IMR-90 (cell line): ENCODE results near the gene SYNE1. TPM values are rescaled to one million over a fixed set of nuclear protein-coding genes. Genes with fewer than 3 reads are reported as not detected.

Source experiments
- ATAC-seq: fragments of 200-7000 bp; cut with Tn5 transposase; 2 replicates; pipeline ENCODE4 v1.9.1; 2020; ENCODE audit warnings: low read depth, mild to moderate bottlenecking, moderate library complexity
- BruUV-seq: library from RNA; stranded (reverse); fragments of 400-500 nt; replicated peaks from 2 replicates; lab custom pipeline; 2021; lab: Mats Ljungman, UMichigan
- CTCF ChIA-PET: fragments of 300-600 bp; formaldehyde crosslinking; extraction: SDS; loops from one replicate; lab custom pipeline; 2021; ENCODE audit warnings: antibody characterized with exemption; lab: Yijun Ruan, JAX
- POLR2A ChIA-PET: fragments of 300-600 bp; sonication (Branson Sonifier 250); formaldehyde crosslinking; loops from one replicate; lab custom pipeline; 2022; ENCODE audit warnings: antibody characterized with exemption; ENCODE audit not compliant: unreplicated experiment; lab: Charles Lee
- DNase-seq: peaks from one replicate; pipeline ENCODE4 v3.0.0; 2013
- H2AFZ ChIP-seq: replicated peaks from 2 replicates; pipeline ENCODE3; 2013; ENCODE audit warnings: low read length, mild to moderate bottlenecking; ENCODE audit not compliant: poor library complexity
- H2AK5ac ChIP-seq: 2 replicates; pipeline ENCODE4 v1.6.1; 2013; ENCODE audit warnings: low read depth, low read length, inconsistent platforms
- H2AK9ac ChIP-seq: replicated peaks from 2 replicates; pipeline ENCODE3; 2013; ENCODE audit warnings: mild to moderate bottlenecking, low read depth, low read length, moderate library complexity; ENCODE audit not compliant: poor library complexity
- H2BK120ac ChIP-seq: 2 replicates; pipeline ENCODE4 v1.6.1; 2013; ENCODE audit warnings: low read depth, low read length, inconsistent platforms
- H2BK15ac ChIP-seq: 3 replicates; pipeline ENCODE4 v1.6.1; 2013; ENCODE audit warnings: low read depth, low read length, inconsistent platforms
- H2BK20ac ChIP-seq: 2 replicates; pipeline ENCODE4 v1.6.1; 2013; ENCODE audit warnings: low read depth, mild to moderate bottlenecking, inconsistent platforms, low read length, moderate library complexity
- H2BK5ac ChIP-seq: 2 replicates; pipeline ENCODE4 v1.6.1; 2013; ENCODE audit warnings: mild to moderate bottlenecking, low read depth, low read length, inconsistent platforms; ENCODE audit not compliant: poor library complexity, severe bottlenecking
- H3K14ac ChIP-seq: replicated peaks from 2 replicates; pipeline ENCODE4 v1.6.1; 2013; ENCODE audit warnings: low read depth, low read length, inconsistent platforms
- H3K18ac ChIP-seq: 2 replicates; pipeline ENCODE4 v1.6.1; 2013; ENCODE audit warnings: low read depth, low read length, control low read depth
- H3K23ac ChIP-seq: 2 replicates; pipeline ENCODE4 v1.6.1; 2013; ENCODE audit warnings: low read depth, low read length, inconsistent platforms
- H3K27ac ChIP-seq: 2 replicates; pipeline ENCODE4 v1.5.1; 2013; ENCODE audit warnings: mild to moderate bottlenecking, control low read depth, low read length; ENCODE audit not compliant: insufficient read depth
- H3K27me3 ChIP-seq: 2 replicates; pipeline ENCODE4 v1.6.1; 2013; ENCODE audit warnings: low read length; ENCODE audit not compliant: control insufficient read depth, insufficient read depth
- H3K36me3 ChIP-seq: 2 replicates; pipeline ENCODE4 v1.6.1; 2013; ENCODE audit warnings: low read length, mixed read lengths; ENCODE audit not compliant: control insufficient read depth, insufficient read depth
- H3K4ac ChIP-seq: 2 replicates; pipeline ENCODE4 v1.6.1; 2013; ENCODE audit warnings: low read depth, low read length, inconsistent platforms
- H3K4me1 ChIP-seq: 2 replicates; pipeline ENCODE4 v1.6.1; 2013; ENCODE audit warnings: low read length, mixed read lengths; ENCODE audit not compliant: control insufficient read depth, insufficient read depth
- H3K4me2 ChIP-seq: 2 replicates; pipeline ENCODE4 v1.6.1; 2013; ENCODE audit warnings: low read depth, mild to moderate bottlenecking, control low read depth, low read length, moderate library complexity
- H3K4me3 ChIP-seq: 2 replicates; pipeline ENCODE4 v1.5.1; 2013; ENCODE audit warnings: low read depth, mild to moderate bottlenecking, control low read depth, low read length, moderate library complexity; ENCODE audit not compliant: insufficient read depth
- H3K56ac ChIP-seq: 2 replicates; pipeline ENCODE4 v1.6.1; 2013; ENCODE audit warnings: low read length, inconsistent platforms; ENCODE audit not compliant: insufficient read depth; ENCODE audit errors: extremely low read depth
- H3K79me1 ChIP-seq, 2 experiments: 2 replicates each; pipeline ENCODE4 v1.6.1; 2013; ENCODE audit warnings: low read length in 2 of 2, inconsistent platforms in 1 of 2, low read depth in 1 of 2
- H3K9ac ChIP-seq: 2 replicates; pipeline ENCODE4 v1.6.1; 2013; ENCODE audit warnings: low read depth, low read length, control low read depth
- H3K9me1 ChIP-seq: 2 replicates; pipeline ENCODE4 v1.6.1; 2013; ENCODE audit warnings: low read length, inconsistent platforms; ENCODE audit not compliant: insufficient read depth
- H3K9me3 ChIP-seq: 2 replicates; pipeline ENCODE4 v1.6.1; 2013; ENCODE audit warnings: low read length; ENCODE audit not compliant: control insufficient read depth, insufficient read depth
- H4K20me1 ChIP-seq: 2 replicates; pipeline ENCODE4 v1.6.1; 2013; ENCODE audit warnings: low read length, inconsistent platforms; ENCODE audit not compliant: insufficient read depth
- H4K5ac ChIP-seq: 2 replicates; pipeline ENCODE4 v1.6.1; 2013; ENCODE audit warnings: mild to moderate bottlenecking, low read depth, low read length, control low read depth
- H4K8ac ChIP-seq, 2 experiments: 2 replicates each; pipeline ENCODE4 v1.6.1; 2013; ENCODE audit warnings: low read depth in 2 of 2, low read length in 2 of 2, control low read depth in 1 of 2, inconsistent platforms in 1 of 2
- H4K91ac ChIP-seq: 2 replicates; pipeline ENCODE4 v1.6.1; 2013; ENCODE audit warnings: low read depth, low read length, inconsistent platforms; ENCODE audit not compliant: insufficient read depth
- CEBPB ChIP-seq: IDR thresholded peaks from 2 replicates; pipeline ENCODE4 v1.6.1; 2012; ENCODE audit warnings: low read depth, low read length, improper control_type of control experiment
- FOS ChIP-seq: fragments of 150-350 bp; IDR thresholded peaks from 2 replicates; pipeline ENCODE4 v1.6.1; 2016; ENCODE audit warnings: low read depth, low read length
- MAFK ChIP-seq: IDR thresholded peaks from 2 replicates; pipeline ENCODE4 v1.6.1; 2012; ENCODE audit warnings: low read depth, low read length, improper control_type of control experiment
- MAZ ChIP-seq: IDR thresholded peaks from 2 replicates; pipeline ENCODE4 v1.6.1; 2012; ENCODE audit warnings: low read depth, mild to moderate bottlenecking, low read length, improper control_type of control experiment, moderate library complexity, borderline replicate concordance
- NFE2L2 ChIP-seq: fragments of 150-350 bp; IDR thresholded peaks from 2 replicates; pipeline ENCODE4 v1.6.1; 2016; ENCODE audit warnings: low read depth, mild to moderate bottlenecking, low read length
- POLR2A ChIP-seq: IDR thresholded peaks from 2 replicates; pipeline ENCODE4 v1.6.1; 2012; ENCODE audit warnings: mild to moderate bottlenecking, low read depth, low read length
- RAD21 ChIP-seq: IDR thresholded peaks from 2 replicates; pipeline ENCODE4 v1.6.1; 2012; ENCODE audit warnings: low read length, improper control_type of control experiment
- RCOR1 ChIP-seq: IDR thresholded peaks from 2 replicates; pipeline ENCODE4 v1.6.1; 2012; ENCODE audit warnings: mild to moderate bottlenecking, low read length, improper control_type of control experiment; ENCODE audit not compliant: insufficient replicate concordance
- RFX5 ChIP-seq: IDR thresholded peaks from 2 replicates; pipeline ENCODE4 v1.8.0; 2012; ENCODE audit warnings: low read depth, mild to moderate bottlenecking, low read length, moderate library complexity
- WGBS, 2 experiments: methylation state at CpG; one replicate each; pipeline versions ENCODE4 v1.1.5 to v1.1.7; 2013; ENCODE audit warnings: missing lambda C conversion rate in 2 of 2; ENCODE audit not compliant: insufficient read length in 1 of 2; ENCODE audit errors: extremely low coverage in 2 of 2; 5-methylcytosine and 5-hydroxymethylcytosine counted together
- dilution Hi-C: fragments of 300-500 bp; cut with HindIII; formaldehyde crosslinking; loops from one replicate; pipeline ENCODE4 v1.14.3; 2018; ENCODE audit warnings: low sequenced_read_pairs; ENCODE audit not compliant: unreplicated experiment
- in situ Hi-C: fragments of 300-500 bp; cut with MboI; formaldehyde crosslinking; loops from 3 replicates; pipeline ENCODE4 v1.14.3; 2019; ENCODE audit warnings: low sequenced_read_pairs, inconsistent platforms, mixed read lengths
- intact Hi-C: fragments of 100-400 bp; cut with micrococcal nuclease; formaldehyde crosslinking; loops from 2 replicates; pipeline ENCODE4 v1.10.0; 2022
- polyA plus RNA-seq, 3 experiments: library from polyadenylated mRNA; depleted of rRNA; stranded (reverse); fragments of >200 nt; gene quantifications; 2 replicates each; pipeline ENCODE4 v1.2.3, GENCODE V29; 2012; ENCODE audit warnings: low replicate concordance in 1 of 3
- total RNA-seq: library from RNA; depleted of rRNA; stranded (reverse); fragments of >200 nt; gene quantifications from 2 replicates; pipeline ENCODE4 v1.2.3, GENCODE V29; 2012
- TF ChIP-seq, protein P1 (sequence below): fragments of 150-350 bp; IDR thresholded peaks from 2 replicates; pipeline ENCODE4 v1.6.1; 2017; ENCODE audit warnings: mild to moderate bottlenecking, antibody characterized with exemption, low read length, low read depth
- TF ChIP-seq, protein P2 (sequence below): conservative IDR thresholded peaks from 2 replicates; pipeline ENCODE4 v1.5.1; 2012; ENCODE audit warnings: mild to moderate bottlenecking, low read depth, low read length, improper control_type of control experiment

SYNE1 gene
- total and polyA plus RNA-seq, 2 of the 4 experiments (the other 2 are of a cell fraction), result 34.1 to 159 TPM

DNA sequence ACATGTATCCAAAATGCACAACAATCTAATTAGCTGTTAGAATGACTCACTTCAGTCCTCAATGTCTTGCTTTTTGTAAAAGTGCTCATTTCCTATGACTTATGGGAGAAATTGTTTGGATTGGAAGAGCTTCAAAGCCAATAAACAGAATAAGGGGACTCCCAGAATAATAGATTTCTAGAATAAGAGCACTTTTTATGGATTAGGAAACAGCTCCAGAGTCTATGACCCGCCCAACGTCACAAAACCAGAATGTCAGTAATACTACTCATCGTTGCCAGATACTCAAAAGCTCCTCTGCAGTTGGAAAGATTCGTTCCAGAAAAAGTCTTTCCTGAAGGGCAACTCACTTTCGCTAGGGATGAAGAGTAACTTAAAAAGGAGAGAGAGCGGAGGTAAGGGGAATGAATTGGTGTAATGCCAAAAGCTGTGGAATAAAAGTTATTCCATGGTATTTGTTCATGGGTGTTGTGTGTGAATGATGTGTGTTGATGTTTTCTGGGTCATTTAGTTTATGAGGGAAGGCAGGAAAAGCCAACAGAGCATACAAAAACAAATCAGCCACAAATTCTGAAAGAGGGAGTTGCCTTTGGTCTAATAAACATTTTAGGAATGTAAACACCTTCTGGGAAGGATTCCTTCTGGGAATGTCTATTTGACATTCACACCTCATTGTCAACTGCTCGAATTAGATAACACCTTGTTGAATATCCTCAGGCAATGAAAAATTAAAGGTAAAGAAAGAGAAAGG lies 64.6 kb downstream of the SYNE1 start:
- H2BK5ac ChIP-seq, result no peak overlapping the region
- no peak overlapping the region for H2BK15ac ChIP-seq
- H3K36me3 ChIP-seq, result no peaks in the 10 kb centered on the region
- H3K9ac ChIP-seq, result no peak overlapping the region
- no peak overlapping the region for H3K4me3 ChIP-seq
- H3K4me1 ChIP-seq, result peaks cover 7% of the 10 kb centered on the region
- H3K4ac ChIP-seq, result no peak overlapping the region
- 60% methylated on average over 1 of the region's 7 CpGs; no CpG with 5 or more reads in 1 of the 2 experiments for WGBS, 2 experiments
- intact Hi-C loops, result no loop called here
- H2BK20ac ChIP-seq, result no peak overlapping the region
- peak; percentile 26; the same call in 1 of the 2 replicates for ATAC-seq
- dilution Hi-C loops, result no loop called here
- H3K4me2 ChIP-seq, result peak overlapping the region; percentile 62
- H4K8ac ChIP-seq, result no peak overlapping the region
- ChIA-PET POLR2A (no interaction called here), CTCF (no interaction called here)
- H2AFZ ChIP-seq, result no peak overlapping the region
- H3K14ac ChIP-seq, result no peak overlapping the region
- no TSS peak for BruUV-seq
- no peak overlapping the region for H3K56ac ChIP-seq
- H4K5ac ChIP-seq, result no peak overlapping the region; the same call in 1 of the 2 replicates
- TF ChIP-seq MAZ (no peak), FOS (no peak), MAFK (no peak), RAD21 (no peak), NFE2L2 (no peak), POLR2A (no peak), RCOR1 (no peak), CEBPB (no peak), RFX5 (no peak)
- TF ChIP-seq, protein P1, sequence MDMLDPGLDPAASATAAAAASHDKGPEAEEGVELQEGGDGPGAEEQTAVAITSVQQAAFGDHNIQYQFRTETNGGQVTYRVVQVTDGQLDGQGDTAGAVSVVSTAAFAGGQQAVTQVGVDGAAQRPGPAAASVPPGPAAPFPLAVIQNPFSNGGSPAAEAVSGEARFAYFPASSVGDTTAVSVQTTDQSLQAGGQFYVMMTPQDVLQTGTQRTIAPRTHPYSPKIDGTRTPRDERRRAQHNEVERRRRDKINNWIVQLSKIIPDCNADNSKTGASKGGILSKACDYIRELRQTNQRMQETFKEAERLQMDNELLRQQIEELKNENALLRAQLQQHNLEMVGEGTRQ, result no peak
- TF ChIP-seq, protein P2, sequence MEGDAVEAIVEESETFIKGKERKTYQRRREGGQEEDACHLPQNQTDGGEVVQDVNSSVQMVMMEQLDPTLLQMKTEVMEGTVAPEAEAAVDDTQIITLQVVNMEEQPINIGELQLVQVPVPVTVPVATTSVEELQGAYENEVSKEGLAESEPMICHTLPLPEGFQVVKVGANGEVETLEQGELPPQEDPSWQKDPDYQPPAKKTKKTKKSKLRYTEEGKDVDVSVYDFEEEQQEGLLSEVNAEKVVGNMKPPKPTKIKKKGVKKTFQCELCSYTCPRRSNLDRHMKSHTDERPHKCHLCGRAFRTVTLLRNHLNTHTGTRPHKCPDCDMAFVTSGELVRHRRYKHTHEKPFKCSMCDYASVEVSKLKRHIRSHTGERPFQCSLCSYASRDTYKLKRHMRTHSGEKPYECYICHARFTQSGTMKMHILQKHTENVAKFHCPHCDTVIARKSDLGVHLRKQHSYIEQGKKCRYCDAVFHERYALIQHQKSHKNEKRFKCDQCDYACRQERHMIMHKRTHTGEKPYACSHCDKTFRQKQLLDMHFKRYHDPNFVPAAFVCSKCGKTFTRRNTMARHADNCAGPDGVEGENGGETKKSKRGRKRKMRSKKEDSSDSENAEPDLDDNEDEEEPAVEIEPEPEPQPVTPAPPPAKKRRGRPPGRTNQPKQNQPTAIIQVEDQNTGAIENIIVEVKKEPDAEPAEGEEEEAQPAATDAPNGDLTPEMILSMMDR, result no peak
- in situ Hi-C loops, result no loop called here
- H4K20me1 ChIP-seq, result no peaks in the 10 kb centered on the region
- no peak overlapping the region for H4K91ac ChIP-seq
- H2AK9ac ChIP-seq, result no peak overlapping the region
- 0 out of 2 replicates have a peak overlapping the region, but pooled peaks have one; percentile 45 for H2BK120ac ChIP-seq
- H3K79me1 ChIP-seq, result no peaks in the 10 kb centered on the region; a peak in 1 of 4 replicates
- no peak overlapping the region for H2AK5ac ChIP-seq
- H3K18ac ChIP-seq, result peak overlapping the region; percentile 68; the same call in 1 of the 2 replicates
- H3K9me3 ChIP-seq, result no peaks in the 10 kb centered on the region
- no peak overlapping the region for H3K27ac ChIP-seq
- no peaks in the 10 kb centered on the region; the same call in 1 of the 2 replicates for H3K9me1 ChIP-seq
- H3K27me3 ChIP-seq, result no peaks in the 10 kb centered on the region
- H3K23ac ChIP-seq, result no peak overlapping the region
- peak; percentile 5 for DNase-seq
